CD4-positive, alpha-beta T cell (primary cell): Measurements from ENCODE around the gene RSF1. TPM values are rescaled to one million over a fixed set of nuclear protein-coding genes. Genes with fewer than 3 reads are reported as not detected.

Source experiments
- ATAC-seq: fragments of 200-7000 bp; cut with Tn5 transposase; one replicate; pipeline ENCODE4 v1.10.0; 2022; ENCODE audit warnings: mild to moderate bottlenecking; ENCODE audit not compliant: poor library complexity
- CTCF ChIA-PET: fragments of 350-600 bp; sonication (Branson Sonifier 250); formaldehyde crosslinking; loops from one replicate; lab custom pipeline; 2021; ENCODE audit warnings: antibody characterized with exemption, inconsistent platforms; lab: Charles Lee
- POLR2A ChIA-PET: fragments of 350-600 bp; sonication (Branson Sonifier 250); formaldehyde crosslinking; loops from one replicate; lab custom pipeline; 2021; ENCODE audit warnings: antibody characterized with exemption, inconsistent platforms; lab: Charles Lee
- DNase-seq, 14 experiments: peaks; one replicate each; pipeline ENCODE4 v3.0.0-alpha.2; 2013 to 2020; ENCODE audit warnings: mixed read lengths in 2 of 14
- H3K27ac ChIP-seq, 2 donors: one replicate each; pipeline versions ENCODE4 v1.5.1 to v1.7.0; 2013; ENCODE audit warnings: low read length in 2 of 2, low read depth in 1 of 2, mild to moderate bottlenecking in 1 of 2
- H3K27me3 ChIP-seq, 2 experiments: 1 replicate in 1 of 2; 2 replicates in 1 of 2; pipeline versions ENCODE4 v1.6.1 to v1.7.0; 2013; ENCODE audit warnings: low read length in 2 of 2, control low read depth in 1 of 2, mild to moderate bottlenecking in 1 of 2, moderate library complexity in 1 of 2; ENCODE audit not compliant: insufficient read depth in 2 of 2, control insufficient read depth in 1 of 2
- H3K36me3 ChIP-seq: one replicate; pipeline ENCODE4 v1.6.1; 2013; ENCODE audit warnings: low read length, control low read depth; ENCODE audit not compliant: insufficient read depth
- H3K4me1 ChIP-seq: one replicate; pipeline ENCODE4 v1.6.1; 2013; ENCODE audit warnings: low read length, control low read depth; ENCODE audit not compliant: insufficient read depth
- H3K4me3 ChIP-seq: one replicate; pipeline ENCODE4 v1.5.1; 2013; ENCODE audit warnings: mild to moderate bottlenecking, low read length, moderate library complexity
- H3K9me3 ChIP-seq, 2 experiments: 1 replicate in 1 of 2; 2 replicates in 1 of 2; pipeline versions ENCODE4 v1.6.1 to v1.7.0; 2013; ENCODE audit warnings: low read length in 2 of 2, mild to moderate bottlenecking in 2 of 2, control low read depth in 1 of 2, moderate library complexity in 1 of 2; ENCODE audit not compliant: control insufficient read depth in 1 of 2, insufficient read depth in 1 of 2
- H3K27ac Mint-ChIP-seq: one replicate; pipeline ENCODE4 v1.8.0; 2020; ENCODE audit warnings: mixed read lengths
- H3K27me3 Mint-ChIP-seq: one replicate; pipeline ENCODE4 v1.8.0; 2021; ENCODE audit warnings: mixed read lengths
- H3K36me3 Mint-ChIP-seq: one replicate; pipeline ENCODE4 v1.8.0; 2021; ENCODE audit warnings: low read depth, mixed read lengths
- H3K4me1 Mint-ChIP-seq: one replicate; pipeline ENCODE4 v1.8.0; 2021; ENCODE audit warnings: low read depth, mixed read lengths
- H3K4me3 Mint-ChIP-seq: one replicate; pipeline ENCODE4 v1.8.0; 2020; ENCODE audit warnings: mild to moderate bottlenecking, mixed read lengths
- H3K9me3 Mint-ChIP-seq: one replicate; pipeline ENCODE4 v1.8.0; 2020; ENCODE audit warnings: mixed read lengths
- intact Hi-C, 2 experiments: fragments of 100-400 bp; cut with DNase I in 1 of 2; cut with micrococcal nuclease in 1 of 2; formaldehyde crosslinking; loops; one replicate each; pipeline versions ENCODE4 v1.15.1 to v1.9.0; 2023 to 2025; cut with DNase I, micrococcal nuclease
- total RNA-seq, 174 experiments: library from RNA in 2 of 174; stranded (reverse) in 2 of 174; gene quantifications; one replicate each; pipeline ENCODE4 v1.2.3 and lab custom pipeline; 2021 to 2026
- TF ChIP-seq, protein P1 (sequence below): fragments of 200-600 bp; IDR thresholded peaks from one replicate; pipeline ENCODE4 v1.8.0; 2022; ENCODE audit warnings: antibody characterized with exemption, mild to moderate bottlenecking

RSF1 gene
- total RNA-seq, 2 experiments from 2014 or later = 87.7 to 91.9 TPM

DNA sequence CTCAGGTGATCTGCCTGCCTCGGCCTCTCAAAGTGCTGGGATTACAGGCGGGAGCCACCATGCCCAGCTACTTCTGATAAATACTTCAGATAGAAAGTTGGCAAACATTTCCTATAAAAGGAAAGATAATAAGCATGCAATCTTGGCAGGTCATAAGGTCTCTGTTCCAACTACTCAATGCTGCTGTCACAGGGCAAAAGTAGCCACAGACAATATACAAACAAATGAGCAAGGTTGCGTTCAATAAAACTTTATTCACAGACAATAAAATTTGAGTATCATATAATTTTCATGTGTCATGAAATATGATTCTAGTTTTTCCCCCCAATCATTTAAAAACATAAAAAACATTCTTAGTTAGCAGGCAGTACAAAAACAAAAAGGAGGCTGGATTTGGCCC, 129.9 kb downstream of the RSF1 start:
- intact Hi-C loops = no loop called here
- Mint-ChIP-seq H3K27ac (no peak overlapping the region), H3K4me3 (no peak overlapping the region), H3K36me3 (peaks cover 89% of the 10 kb centered on the region), H3K4me1 (no peaks in the 10 kb centered on the region), H3K9me3 (no peaks in the 10 kb centered on the region), H3K27me3 (no peaks in the 10 kb centered on the region)
- H3K27ac ChIP-seq = no peak overlapping the region
- no peak for DNase-seq
- H3K27me3 ChIP-seq = no peaks in the 10 kb centered on the region
- no peak overlapping the region for H3K4me3 ChIP-seq
- no peaks in the 10 kb centered on the region for H3K4me1 ChIP-seq
- peaks cover 73% of the 10 kb centered on the region for H3K36me3 ChIP-seq
- TF ChIP-seq, protein P1, sequence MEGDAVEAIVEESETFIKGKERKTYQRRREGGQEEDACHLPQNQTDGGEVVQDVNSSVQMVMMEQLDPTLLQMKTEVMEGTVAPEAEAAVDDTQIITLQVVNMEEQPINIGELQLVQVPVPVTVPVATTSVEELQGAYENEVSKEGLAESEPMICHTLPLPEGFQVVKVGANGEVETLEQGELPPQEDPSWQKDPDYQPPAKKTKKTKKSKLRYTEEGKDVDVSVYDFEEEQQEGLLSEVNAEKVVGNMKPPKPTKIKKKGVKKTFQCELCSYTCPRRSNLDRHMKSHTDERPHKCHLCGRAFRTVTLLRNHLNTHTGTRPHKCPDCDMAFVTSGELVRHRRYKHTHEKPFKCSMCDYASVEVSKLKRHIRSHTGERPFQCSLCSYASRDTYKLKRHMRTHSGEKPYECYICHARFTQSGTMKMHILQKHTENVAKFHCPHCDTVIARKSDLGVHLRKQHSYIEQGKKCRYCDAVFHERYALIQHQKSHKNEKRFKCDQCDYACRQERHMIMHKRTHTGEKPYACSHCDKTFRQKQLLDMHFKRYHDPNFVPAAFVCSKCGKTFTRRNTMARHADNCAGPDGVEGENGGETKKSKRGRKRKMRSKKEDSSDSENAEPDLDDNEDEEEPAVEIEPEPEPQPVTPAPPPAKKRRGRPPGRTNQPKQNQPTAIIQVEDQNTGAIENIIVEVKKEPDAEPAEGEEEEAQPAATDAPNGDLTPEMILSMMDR = no peak
- no peak for ATAC-seq
- ChIA-PET CTCF (no interaction called here), POLR2A (no interaction called here)
- no peaks in the 10 kb centered on the region for H3K9me3 ChIP-seq

DNA sequence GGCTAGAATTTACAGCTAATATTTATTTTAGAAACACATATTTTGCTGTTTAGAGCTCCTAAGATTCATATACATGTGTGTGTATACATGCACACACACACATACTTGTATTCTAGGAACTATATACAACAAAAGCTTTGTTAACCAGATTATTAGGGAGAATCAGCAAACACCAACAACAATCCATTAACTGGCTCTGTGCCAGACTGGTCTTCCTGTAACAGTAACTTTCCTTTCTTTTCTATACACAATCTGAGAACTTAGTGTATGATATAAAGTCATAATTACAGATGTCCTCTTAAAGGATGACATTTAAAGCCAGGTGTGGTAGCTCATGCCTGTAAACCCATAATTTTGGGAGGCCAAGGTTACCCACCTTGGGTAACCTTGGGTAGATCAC, 133.4 kb downstream of the RSF1 start:
- H3K4me1 ChIP-seq = no peaks in the 10 kb centered on the region
- ChIA-PET POLR2A (no interaction called here), CTCF (no interaction called here)
- Mint-ChIP-seq H3K27me3 (no peaks in the 10 kb centered on the region), H3K9me3 (no peaks in the 10 kb centered on the region), H3K4me3 (no peak overlapping the region), H3K36me3 (peaks cover 92% of the 10 kb centered on the region), H3K4me1 (no peaks in the 10 kb centered on the region), H3K27ac (no peak overlapping the region)
- no peak overlapping the region for H3K4me3 ChIP-seq
- H3K27ac ChIP-seq = no peak overlapping the region
- TF ChIP-seq, protein P1 = no peak
- H3K27me3 ChIP-seq = no peaks in the 10 kb centered on the region
- peaks cover 83% of the 10 kb centered on the region for H3K36me3 ChIP-seq
- H3K9me3 ChIP-seq = no peaks in the 10 kb centered on the region
- ATAC-seq = no peak
- no peak for DNase-seq
- intact Hi-C loops = no loop called here

DNA sequence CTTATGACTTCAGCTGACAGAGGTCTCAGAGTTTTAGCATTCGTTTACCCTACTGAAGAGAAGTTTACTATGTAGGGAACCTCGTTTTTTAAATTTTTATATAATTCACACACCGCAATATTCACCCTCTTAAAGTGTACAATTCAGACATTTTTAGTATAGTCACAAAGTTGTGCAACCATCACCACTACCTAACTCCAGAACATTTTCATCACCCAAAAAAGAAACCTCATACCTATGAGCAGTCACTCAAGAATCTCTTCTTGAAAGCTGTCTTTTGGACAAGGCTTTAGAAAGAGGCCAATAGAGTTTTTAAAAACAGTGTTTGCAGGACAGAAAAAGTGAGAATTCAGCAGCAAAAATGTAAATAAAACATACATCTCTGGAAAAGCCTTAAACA, 143.4 kb downstream of the RSF1 start:
- H3K27ac Mint-ChIP-seq = no peak overlapping the region
- H3K9me3 ChIP-seq = no peaks in the 10 kb centered on the region
- ChIA-PET CTCF (no interaction called here), POLR2A (no interaction called here)
- H3K4me3 Mint-ChIP-seq = no peak overlapping the region
- H3K4me1 ChIP-seq = no peaks in the 10 kb centered on the region
- H3K9me3 Mint-ChIP-seq = no peaks in the 10 kb centered on the region
- ATAC-seq = no peak
- H3K4me1 Mint-ChIP-seq = no peaks in the 10 kb centered on the region
- H3K27ac ChIP-seq = no peak overlapping the region
- H3K36me3 Mint-ChIP-seq = peaks cover 93% of the 10 kb centered on the region
- H3K27me3 ChIP-seq = no peaks in the 10 kb centered on the region
- DNase-seq = no peak
- TF ChIP-seq, protein P1 = no peak
- H3K36me3 ChIP-seq = peaks cover 82% of the 10 kb centered on the region
- intact Hi-C loops = no loop called here
- H3K27me3 Mint-ChIP-seq = no peaks in the 10 kb centered on the region
- H3K4me3 ChIP-seq = no peak overlapping the region
